Stimulated activated CD8-positive, alpha-beta memory T cell treated with anti-CD3 and anti-CD28 coated beads, Interleukin-4, amount 100 ng/mL, for 48 hours (primary cell): ENCODE data around the gene RTL9.
A peak's percentile ranks its signal among the peaks of the same experiment; 100 is the strongest.

Experiments
- DNase-seq: peaks from one replicate; pipeline ENCODE4 v3.0.0-alpha.2; 2020

The RTL9 gene

DNA sequence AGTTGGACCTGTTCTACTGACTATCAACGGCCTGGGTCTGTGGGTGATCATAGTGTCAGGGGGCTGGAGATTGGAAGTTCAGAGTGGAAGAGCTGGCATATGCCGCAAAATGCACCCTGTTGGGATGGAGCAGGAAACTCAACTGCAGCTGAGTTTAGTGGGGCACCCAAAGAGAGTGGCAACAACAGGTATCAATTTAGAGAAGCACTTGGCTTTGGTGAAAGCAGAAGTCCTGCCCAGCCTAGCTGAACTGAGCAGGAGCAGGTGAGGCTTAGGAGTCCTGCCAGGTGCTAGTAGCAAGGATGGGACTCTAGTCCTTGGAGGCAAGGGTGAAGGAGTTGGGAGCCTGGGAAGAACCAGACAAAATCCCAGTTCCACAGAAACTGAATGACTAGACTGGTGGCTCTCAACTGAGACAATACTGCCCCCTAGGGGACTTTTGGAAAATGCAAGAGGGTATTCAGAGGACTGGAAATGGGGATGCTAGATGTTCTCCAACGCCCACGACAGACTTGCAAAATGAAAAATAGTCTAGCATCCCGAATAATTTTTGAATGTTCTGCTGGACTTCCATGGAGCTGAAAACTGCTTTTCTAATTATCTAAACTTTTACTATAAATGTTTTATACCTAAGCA lies 49.4 kb downstream of the RTL9 start:
- peak; percentile 43 for DNase-seq
